Measurements from ENCODE around the gene CD69.

DNA sequence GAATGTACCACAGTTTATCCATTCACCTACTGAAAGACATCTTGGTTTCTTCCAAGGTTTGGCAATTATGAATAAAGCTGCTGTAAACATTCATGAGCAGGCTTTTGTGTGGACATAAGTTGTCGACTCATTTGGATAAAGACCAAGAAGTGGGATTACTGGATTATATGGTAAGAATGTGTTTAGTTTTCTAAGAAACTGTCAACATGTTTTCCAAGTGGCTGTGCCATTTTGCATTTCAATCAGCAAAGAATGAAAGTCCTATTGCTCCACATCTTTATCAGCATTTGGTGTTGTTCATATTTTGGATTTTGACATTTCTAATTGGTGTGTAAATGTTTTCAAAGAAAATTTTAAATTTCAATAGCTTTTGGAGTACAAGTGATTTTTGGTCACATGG, 39.3 kb upstream of the CD69 start:
- TF ChIP-seq, protein P1, sequence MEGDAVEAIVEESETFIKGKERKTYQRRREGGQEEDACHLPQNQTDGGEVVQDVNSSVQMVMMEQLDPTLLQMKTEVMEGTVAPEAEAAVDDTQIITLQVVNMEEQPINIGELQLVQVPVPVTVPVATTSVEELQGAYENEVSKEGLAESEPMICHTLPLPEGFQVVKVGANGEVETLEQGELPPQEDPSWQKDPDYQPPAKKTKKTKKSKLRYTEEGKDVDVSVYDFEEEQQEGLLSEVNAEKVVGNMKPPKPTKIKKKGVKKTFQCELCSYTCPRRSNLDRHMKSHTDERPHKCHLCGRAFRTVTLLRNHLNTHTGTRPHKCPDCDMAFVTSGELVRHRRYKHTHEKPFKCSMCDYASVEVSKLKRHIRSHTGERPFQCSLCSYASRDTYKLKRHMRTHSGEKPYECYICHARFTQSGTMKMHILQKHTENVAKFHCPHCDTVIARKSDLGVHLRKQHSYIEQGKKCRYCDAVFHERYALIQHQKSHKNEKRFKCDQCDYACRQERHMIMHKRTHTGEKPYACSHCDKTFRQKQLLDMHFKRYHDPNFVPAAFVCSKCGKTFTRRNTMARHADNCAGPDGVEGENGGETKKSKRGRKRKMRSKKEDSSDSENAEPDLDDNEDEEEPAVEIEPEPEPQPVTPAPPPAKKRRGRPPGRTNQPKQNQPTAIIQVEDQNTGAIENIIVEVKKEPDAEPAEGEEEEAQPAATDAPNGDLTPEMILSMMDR (IDR thresholded peaks at IDR 0.05; ENCODE audit: low read depth, low read length, poor library complexity, severe bottlenecking) = no peak
- TF ChIP-seq EZH2phosphoT487 (IDR thresholded peaks at IDR 0.05; ENCODE audit: borderline replicate concordance, low read length) = no peak

Measured in DOHH2 (cell line).